Measurements from ENCODE around the gene LRCH1.

DNA sequence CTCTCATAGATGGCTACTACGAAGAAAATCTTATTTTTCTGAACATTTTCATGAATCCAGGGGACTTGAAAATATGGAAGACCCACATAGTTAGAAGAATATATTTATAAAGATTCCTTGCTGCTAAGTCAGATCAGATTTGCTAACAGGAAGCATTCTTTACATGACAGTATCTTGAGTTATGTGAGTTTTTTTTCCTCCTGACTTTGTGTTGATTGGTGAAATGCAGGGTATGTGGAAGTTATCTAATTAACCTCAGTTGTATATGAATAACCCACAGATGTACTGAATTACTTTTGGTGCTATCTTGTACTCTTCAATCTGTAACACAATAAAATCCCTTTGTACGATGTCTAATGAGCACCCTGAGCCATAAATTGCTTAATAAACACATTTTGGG is 190.2 kb downstream of the LRCH1 start:
- TF ChIP-seq, protein P1, sequence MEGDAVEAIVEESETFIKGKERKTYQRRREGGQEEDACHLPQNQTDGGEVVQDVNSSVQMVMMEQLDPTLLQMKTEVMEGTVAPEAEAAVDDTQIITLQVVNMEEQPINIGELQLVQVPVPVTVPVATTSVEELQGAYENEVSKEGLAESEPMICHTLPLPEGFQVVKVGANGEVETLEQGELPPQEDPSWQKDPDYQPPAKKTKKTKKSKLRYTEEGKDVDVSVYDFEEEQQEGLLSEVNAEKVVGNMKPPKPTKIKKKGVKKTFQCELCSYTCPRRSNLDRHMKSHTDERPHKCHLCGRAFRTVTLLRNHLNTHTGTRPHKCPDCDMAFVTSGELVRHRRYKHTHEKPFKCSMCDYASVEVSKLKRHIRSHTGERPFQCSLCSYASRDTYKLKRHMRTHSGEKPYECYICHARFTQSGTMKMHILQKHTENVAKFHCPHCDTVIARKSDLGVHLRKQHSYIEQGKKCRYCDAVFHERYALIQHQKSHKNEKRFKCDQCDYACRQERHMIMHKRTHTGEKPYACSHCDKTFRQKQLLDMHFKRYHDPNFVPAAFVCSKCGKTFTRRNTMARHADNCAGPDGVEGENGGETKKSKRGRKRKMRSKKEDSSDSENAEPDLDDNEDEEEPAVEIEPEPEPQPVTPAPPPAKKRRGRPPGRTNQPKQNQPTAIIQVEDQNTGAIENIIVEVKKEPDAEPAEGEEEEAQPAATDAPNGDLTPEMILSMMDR (conservative IDR thresholded peaks at IDR 0.05; ENCODE audit: low read depth in 2 of 2), result no peak
- TF ChIP-seq ZNF331 (CRISPR knock-in tag; IDR thresholded peaks at IDR 0.05; ENCODE audit: low read depth), result no peak
- no peak for TF ChIP-seq POLR2AphosphoS5 (IDR thresholded peaks at IDR 0.05; ENCODE audit: low read depth)
